Mononuclear cell (primary cell): ENCODE measurements around the gene TFDP1. TPM values are rescaled to one million over a fixed set of nuclear protein-coding genes. Genes with fewer than 3 reads are reported as not detected.

Experiments used
- H3K27me3 ChIP-seq: 2 replicates; pipeline ENCODE4 v1.6.0; 2011; ENCODE audit warnings: low read length, control low read depth; ENCODE audit not compliant: insufficient read depth
- H3K4me1 ChIP-seq: 2 replicates; pipeline ENCODE4 v1.5.1; 2011; ENCODE audit warnings: mild to moderate bottlenecking, low read length, control low read depth; ENCODE audit not compliant: insufficient read depth
- H3K4me3 ChIP-seq: 2 replicates; pipeline ENCODE4 v1.5.1; 2011; ENCODE audit warnings: mild to moderate bottlenecking, low read length, moderate library complexity
- H3K9me3 ChIP-seq: 2 replicates; pipeline ENCODE4 v1.5.1; 2011; ENCODE audit warnings: low read depth, mild to moderate bottlenecking, control low read depth, low read length
- total RNA-seq: library from RNA; depleted of rRNA; stranded (reverse); fragments of >200 nt; gene quantifications from one replicate; pipeline ENCODE4 v1.2.3, GENCODE V29; 2012

Gene TFDP1
- total RNA-seq, 1 donor, result 20.3 TPM

DNA sequence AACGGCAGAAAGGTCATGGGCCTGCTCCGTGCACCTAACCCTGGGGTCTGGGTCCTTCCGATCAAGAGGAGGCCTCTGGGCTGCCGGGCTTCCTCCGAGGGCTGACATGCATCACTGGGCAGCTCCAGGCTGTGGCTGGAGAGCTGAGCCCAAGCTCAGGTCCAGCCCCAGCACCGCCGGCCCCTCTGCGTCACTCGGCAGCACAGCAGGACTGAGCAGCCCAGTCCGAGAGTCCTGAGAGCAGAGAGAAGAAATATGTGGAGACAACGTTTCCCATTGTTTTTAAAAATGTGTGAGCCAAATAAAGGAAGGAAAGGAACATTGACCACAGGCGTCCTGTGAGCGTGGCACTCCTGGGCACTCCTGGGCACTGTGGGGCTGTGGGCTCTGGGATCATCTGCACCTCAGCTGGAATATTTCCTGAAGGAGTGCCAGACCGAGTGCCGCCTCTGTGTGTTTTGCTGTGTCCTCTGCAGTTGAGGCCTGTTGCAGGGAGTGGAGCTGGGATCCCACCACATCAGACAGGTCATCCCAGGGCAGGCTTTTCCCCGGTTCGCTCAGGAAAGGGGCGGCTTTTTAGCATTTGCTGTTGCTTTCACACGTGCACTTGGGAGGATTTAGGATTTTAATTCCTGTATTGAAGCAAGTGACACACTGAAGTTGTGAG, 37.8 kb upstream of the TFDP1 start:
- Histone ChIP-seq H3K9me3 (no peaks in the 10 kb centered on the region), H3K4me1 (no peaks in the 10 kb centered on the region), H3K27me3 (no peaks in the 10 kb centered on the region), H3K4me3 (no peak overlapping the region)

DNA sequence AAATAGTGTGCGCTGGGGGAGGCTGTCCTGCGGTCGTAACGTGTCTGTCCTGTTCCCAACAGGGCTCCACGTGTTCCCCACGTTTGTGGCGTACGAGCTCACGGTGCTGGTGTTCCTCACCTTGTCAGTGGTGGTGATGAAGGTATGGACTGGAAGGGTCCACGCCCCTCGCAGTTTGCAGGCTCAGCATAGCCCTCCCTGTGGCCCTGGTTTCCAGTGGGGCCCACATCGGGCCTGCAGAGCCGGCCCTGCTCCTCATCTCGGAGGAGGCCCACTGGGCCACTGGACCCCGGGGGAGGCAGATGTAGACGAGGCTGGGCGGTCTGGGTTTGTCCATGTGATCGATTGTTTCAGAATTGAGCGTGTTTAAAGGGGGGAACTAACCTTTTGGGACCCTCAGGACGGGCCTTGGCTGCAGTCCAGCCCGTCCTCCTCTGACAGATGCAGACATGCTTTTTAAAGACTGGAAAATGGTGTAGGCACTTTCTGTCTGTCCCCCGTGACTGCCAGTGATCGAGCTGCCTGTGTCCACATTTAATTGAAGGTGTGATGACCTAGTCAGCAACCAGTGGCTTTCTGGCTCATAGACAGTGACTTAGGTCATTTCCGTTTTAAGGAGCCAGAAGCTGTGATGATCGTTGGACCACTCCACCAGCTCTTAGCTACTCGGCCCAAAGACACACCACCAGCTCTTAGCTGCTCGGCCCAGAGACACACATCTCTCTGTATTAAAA, 37.1 kb upstream of the TFDP1 start:
- Histone ChIP-seq H3K27me3 (no peaks in the 10 kb centered on the region), H3K4me1 (no peaks in the 10 kb centered on the region), H3K9me3 (no peaks in the 10 kb centered on the region), H3K4me3 (no peak overlapping the region)

DNA sequence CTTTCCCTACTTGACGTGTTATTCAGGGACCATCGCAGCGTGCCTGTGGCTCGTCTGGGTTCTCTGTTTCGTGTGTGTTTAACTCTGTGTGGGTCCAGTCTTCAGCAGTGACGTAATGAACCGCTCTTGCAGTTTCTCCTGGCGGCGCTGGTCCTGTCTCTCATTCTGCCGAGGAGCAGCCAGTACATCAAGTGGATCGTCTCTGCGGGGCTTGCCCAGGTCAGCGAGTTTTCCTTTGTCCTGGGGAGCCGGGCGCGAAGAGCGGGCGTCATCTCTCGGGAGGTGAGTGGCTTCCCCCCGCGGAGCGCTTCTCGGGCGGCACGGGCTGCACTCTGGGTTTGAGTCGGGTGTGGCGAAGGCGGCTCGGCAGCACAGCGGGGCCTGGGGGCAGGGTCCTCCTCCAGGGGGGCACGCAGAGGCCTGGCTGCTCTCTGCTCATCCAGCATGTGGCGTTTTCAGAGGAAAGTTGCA, 36.3 kb upstream of the TFDP1 start:
- Histone ChIP-seq H3K4me1 (peaks cover 4% of the 10 kb centered on the region), H3K27me3 (no peaks in the 10 kb centered on the region), H3K9me3 (no peaks in the 10 kb centered on the region), H3K4me3 (no peak overlapping the region)

GRCh38 chr13:113548778-113549621, 35.6 kb upstream of the TFDP1 start:
- Histone ChIP-seq H3K9me3 (no peaks in the 10 kb centered on the region), H3K27me3 (no peaks in the 10 kb centered on the region), H3K4me3 (no peak overlapping the region), H3K4me1 (peaks cover 9% of the 10 kb centered on the region)

GRCh38 chr13:113550453-113550852, 34.1 kb upstream of the TFDP1 start:
- Histone ChIP-seq H3K4me3 (no peak overlapping the region), H3K9me3 (no peaks in the 10 kb centered on the region), H3K27me3 (no peaks in the 10 kb centered on the region), H3K4me1 (peaks cover 9% of the 10 kb centered on the region)

DNA sequence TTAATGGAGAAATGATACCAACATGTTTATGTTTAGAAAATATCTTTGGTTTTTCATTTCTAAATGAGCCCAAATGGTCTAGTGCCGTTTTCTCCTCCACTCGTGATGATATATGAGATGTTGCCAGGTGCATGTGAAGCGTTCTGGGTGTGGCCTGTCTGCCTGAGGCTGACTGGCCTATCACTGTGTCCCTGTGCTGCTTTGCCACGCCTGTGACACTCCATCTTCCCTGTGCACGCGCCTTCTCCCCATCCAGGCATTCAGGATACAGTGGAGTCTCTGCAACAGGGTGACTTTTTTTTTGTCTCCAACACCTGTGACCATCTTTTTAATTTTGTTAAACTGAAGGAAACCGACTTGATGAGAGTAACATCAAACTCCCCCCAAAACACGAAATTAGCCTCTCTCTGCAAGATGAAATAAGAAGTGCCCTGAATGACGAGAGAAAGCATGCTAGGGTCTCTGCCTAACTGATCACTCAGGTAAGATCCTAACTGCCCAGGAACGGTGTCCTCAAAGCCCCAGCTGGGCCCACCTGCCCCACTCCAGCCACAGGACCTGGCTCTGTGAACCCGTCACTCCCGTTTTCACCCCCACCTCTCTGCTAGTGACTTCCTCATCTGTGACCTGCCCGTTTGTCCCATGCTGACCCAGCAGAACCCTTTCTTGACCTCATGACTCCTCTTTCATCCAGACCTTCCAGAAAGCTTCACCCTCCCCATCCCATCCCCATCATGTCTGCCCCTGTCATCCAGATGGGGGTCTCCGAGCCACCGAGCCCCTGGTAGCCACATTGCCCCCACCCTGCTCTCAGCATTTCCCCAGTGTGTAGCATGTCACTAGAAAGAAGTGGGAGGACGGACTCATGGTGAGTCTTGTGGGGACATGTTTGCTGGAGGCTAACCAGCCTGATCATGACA, 33.2 kb upstream of the TFDP1 start:
- Histone ChIP-seq H3K4me1 (peaks cover 9% of the 10 kb centered on the region), H3K4me3 (no peak overlapping the region), H3K9me3 (no peaks in the 10 kb centered on the region), H3K27me3 (no peaks in the 10 kb centered on the region)

DNA sequence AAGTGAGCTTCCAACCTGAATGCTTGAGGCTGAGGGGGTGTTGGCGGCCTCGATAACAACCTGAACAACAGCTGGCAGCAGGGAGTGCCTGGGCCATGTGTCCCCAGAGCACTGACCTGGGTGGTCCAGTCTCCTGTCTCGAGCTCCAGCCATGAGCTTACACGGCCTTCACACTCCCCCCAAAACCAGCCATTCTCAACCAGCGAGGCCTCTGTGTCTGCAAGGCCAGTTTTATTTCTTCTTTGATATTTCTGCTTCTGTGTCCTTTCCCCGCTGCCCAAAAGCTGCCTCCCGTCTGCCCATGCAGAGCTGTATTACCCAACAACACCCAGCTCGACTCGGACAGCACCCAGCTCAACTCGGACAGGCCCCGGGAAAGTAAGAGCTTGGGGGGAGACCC, 32.5 kb upstream of the TFDP1 start:
- no peaks in the 10 kb centered on the region for H3K27me3 ChIP-seq
- no peaks in the 10 kb centered on the region for H3K9me3 ChIP-seq
- peaks cover 12% of the 10 kb centered on the region for H3K4me1 ChIP-seq
- no peak overlapping the region for H3K4me3 ChIP-seq

DNA sequence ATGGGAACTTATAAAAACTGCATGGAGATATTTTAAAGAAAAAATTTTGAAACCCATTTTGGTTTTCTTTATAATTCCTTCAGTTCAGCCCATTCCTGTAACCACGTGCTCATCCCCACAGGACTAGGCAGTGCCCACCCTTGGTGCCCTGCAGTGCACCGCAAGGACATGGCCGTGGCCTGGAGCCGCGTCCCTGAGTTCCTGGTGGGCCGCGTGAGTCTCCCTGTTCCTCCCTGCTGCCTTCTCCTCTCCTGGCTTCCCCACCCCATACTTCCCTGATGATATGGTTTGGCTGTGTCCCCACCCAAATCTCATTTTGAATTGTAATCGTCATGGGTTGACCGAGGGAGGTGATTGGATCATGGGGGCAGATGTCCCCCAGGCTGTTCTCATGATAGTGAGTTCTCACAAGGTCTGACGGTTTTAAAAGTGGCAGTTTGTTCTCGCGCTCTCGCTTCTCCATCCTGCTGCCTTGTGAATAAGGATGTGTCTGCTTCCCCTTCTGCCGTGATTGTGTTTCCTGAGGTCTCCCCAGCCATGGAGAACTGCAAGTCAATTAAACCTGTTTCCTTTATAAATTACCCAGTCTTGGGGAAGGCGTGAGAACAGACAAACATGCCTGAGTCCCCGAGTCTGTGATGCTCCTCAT, 31.6 kb upstream of the TFDP1 start:
- no peaks in the 10 kb centered on the region for H3K27me3 ChIP-seq
- H3K4me3 ChIP-seq, result no peak overlapping the region
- peaks cover 19% of the 10 kb centered on the region for H3K4me1 ChIP-seq
- H3K9me3 ChIP-seq, result no peaks in the 10 kb centered on the region

DNA sequence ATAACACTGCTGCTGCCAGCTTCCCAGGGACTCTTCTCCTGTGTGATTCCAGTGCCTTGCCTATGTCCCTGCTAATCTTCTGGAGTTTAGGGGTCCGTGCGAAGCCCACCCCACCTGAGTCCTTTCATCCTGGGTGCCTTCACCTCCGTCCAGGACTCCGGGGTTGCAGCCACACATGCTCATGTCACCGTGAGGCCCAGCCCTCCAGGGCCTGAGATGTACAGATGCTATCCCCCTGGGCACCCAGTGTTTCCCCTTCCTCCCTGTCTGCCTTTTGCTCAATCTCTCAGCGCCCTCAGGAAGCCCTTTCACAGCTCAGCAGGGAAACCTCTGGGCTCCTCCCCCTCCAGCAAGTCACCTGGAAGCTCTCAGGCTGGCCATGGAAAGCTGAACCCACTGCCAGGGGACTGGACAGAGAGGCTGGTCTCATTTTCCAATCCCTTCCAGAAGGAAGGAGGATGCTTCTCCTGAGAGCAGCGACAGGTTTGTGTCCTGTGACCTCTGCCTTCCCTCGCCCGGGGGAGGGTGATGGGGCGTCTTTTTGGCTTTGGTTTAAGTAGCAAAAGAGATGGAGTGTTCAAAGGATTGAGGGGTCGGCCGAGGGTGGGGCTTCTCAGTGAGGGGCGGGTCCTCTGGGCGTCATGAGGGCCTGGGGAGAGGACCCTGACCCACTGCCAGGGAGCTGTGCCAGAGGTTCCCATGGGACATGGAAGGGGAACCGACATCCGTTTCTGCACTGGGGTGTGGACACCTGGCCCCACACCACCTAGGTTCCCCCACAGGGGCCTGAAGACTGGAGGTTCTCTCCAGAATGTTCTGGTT, 30.8 kb upstream of the TFDP1 start:
- H3K27me3 ChIP-seq, result no peaks in the 10 kb centered on the region
- H3K9me3 ChIP-seq, result no peaks in the 10 kb centered on the region
- H3K4me1 ChIP-seq, result peaks cover 26% of the 10 kb centered on the region

GRCh38 chr13:113554333-113554700, 30.2 kb upstream of the TFDP1 start:
- Histone ChIP-seq H3K27me3 (no peaks in the 10 kb centered on the region), H3K4me1 (peaks cover 28% of the 10 kb centered on the region), H3K9me3 (no peaks in the 10 kb centered on the region), H3K4me3 (no peak overlapping the region)

More for the DNA sequence above, 30.8 kb upstream of the TFDP1 start:
- no peak overlapping the region for H3K4me3 ChIP-seq

DNA sequence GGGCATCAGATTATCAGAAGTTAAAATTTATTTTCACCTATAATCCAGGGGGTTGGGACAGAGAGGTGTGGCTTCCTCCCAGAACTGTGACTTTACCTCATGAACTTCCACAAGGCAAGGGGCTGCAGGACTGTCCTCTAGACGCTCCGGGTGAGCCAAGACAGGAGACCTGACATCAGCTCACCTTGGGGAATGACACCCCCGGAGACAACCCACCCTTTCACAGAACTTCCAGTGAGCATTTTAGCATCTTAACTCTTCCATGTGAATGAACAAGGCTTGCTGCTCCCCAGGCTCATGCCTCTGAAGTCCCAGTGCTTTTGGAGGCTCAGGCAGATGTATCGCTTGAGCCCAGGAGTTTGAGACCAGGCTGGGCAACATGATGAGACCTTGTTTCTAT, 29.4 kb upstream of the TFDP1 start:
- Histone ChIP-seq H3K4me1 (peaks cover 28% of the 10 kb centered on the region), H3K4me3 (no peak overlapping the region), H3K27me3 (no peaks in the 10 kb centered on the region), H3K9me3 (no peaks in the 10 kb centered on the region)

DNA sequence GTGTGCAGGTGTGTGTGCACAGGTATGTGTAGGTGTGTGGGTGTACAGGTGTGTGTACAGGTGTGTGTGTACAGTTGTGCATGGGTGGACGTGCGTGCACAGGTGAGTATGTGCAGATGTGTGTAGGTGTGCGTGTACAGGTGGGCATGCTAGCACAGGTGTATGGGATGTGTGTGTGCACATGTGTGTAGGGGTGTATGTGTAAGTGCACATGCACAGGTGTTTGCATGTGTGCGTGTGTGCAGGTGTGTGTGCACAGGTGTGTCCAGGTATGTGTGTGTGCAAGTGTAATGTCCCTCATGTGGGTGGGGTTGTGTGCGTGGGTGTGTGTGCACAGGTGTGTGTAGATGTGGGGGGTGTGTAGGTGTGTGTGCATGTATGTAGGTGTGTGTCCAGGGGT, 27.5 kb upstream of the TFDP1 start:
- peaks cover 28% of the 10 kb centered on the region for H3K4me1 ChIP-seq
- no peaks in the 10 kb centered on the region for H3K27me3 ChIP-seq
- no peak overlapping the region for H3K4me3 ChIP-seq
- H3K9me3 ChIP-seq, result no peaks in the 10 kb centered on the region

DNA sequence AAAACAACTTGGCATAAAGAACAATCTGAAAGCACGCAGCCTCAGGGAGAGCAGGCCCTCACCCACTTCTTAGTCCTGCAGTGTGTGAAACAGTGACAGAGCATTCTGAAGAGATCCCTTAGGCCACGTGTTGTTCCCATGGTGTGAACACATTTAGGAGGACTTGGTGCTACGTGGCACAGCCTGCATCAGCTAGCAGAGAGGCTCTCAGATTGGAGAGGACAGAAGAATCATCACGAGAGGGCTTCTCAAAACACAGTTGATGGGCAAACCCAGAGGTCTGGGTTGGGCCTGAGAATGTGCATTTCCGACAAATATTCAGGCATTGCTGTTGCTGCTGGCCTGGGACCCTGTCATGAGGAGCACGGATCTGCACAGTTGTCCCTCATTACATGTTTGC, 26.1 kb upstream of the TFDP1 start:
- Histone ChIP-seq H3K4me3 (no peak overlapping the region), H3K4me1 (peaks cover 21% of the 10 kb centered on the region), H3K27me3 (no peaks in the 10 kb centered on the region), H3K9me3 (no peaks in the 10 kb centered on the region)
